ENCODE results near the gene NFYA. TPM values are rescaled to one million over a fixed set of nuclear protein-coding genes. Genes with fewer than 3 reads are reported as not detected.

Gene NFYA
- polyA plus RNA-seq, 1 donor: 29.3 TPM

DNA sequence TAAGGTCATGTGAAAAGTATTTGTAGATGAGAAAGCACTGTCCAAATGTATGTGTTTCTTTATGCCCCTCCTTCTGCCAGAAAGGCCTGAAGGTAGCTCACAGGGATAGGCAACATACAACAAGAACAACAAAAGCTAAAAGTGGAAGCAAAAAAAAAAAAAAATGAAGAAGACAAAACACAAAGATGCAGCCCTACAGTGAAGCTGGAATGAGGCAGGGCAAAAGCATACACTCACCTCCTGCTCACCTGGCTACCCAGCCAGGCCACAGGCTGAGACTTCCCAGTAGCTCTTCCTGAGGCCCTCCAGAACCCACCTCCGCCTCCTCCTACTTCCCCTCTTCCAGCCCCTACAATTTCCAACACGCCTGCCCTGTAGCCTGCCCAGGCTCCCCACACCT lies 36.2 kb upstream of the NFYA start:
- no peak for DNase-seq
- peaks cover 39% of the 10 kb centered on the region for H3K36me3 ChIP-seq (ENCODE audit: control insufficient read depth, insufficient read depth, low read length)
- H3K27me3 ChIP-seq (ENCODE audit: control insufficient read depth, insufficient read depth, low read length): no peaks in the 10 kb centered on the region
- H3K4me1 ChIP-seq (ENCODE audit: control insufficient read depth, insufficient read depth, low read length): peaks cover 43% of the 10 kb centered on the region
- H3K27ac ChIP-seq (ENCODE audit: low read length): peak overlapping the region; percentile 100
- no CpG with 5 or more reads among the region's 2 CpGs for WGBS (ENCODE audit: insufficient coverage, low lambda C conversion rate)
- H3K9me3 ChIP-seq (ENCODE audit: control insufficient read depth, low read depth, low read length): no peaks in the 10 kb centered on the region
- peak overlapping the region; percentile 70 for H3K4me3 ChIP-seq (ENCODE audit: low read length)

DNA sequence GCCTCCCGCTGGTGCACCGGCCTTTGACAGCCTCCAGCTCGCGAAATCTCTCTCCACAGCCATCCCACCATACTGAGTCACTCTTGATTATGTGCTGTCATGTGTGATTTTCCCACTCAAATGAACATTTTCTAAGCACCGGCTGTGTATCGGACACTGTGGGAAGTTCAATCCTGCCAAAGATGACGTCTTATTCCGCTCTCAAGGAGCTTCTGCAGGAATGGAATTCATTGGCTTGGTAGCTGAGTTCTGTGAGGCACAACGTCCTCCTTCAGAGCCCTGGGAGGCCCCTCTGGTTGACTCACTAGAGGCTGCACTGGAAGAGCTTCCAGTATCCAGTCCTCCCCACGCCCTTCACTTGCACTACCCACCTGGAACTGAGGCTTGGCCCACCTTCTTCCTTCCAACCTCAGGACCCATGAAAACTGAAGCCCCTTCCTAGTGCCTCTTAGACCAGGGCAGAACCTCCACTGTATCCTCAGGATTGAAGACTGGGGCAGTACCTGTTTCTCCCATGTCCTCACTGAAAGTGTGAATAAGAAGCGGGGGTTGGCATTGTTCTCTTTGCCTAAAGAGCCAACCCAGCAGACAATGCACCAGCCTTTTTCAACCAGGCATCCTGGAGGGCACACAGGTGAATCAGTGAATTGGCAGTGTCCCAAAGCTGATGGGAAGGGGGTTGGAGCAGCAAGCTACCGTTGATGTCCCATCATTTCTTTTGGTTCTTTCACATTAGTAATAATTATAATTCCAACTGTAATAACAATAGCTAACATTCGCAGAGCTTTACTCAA lies 35.5 kb upstream of the NFYA start:
- H3K36me3 ChIP-seq (ENCODE audit: control insufficient read depth, insufficient read depth, low read length): peaks cover 32% of the 10 kb centered on the region
- peaks cover 39% of the 10 kb centered on the region for H3K4me1 ChIP-seq (ENCODE audit: control insufficient read depth, insufficient read depth, low read length)
- no peaks in the 10 kb centered on the region for H3K9me3 ChIP-seq (ENCODE audit: control insufficient read depth, low read depth, low read length)
- DNase-seq: no peak
- H3K27me3 ChIP-seq (ENCODE audit: control insufficient read depth, insufficient read depth, low read length): no peaks in the 10 kb centered on the region
- peak overlapping the region; percentile 100 for H3K27ac ChIP-seq (ENCODE audit: low read length)
- peak overlapping the region; percentile 70 for H3K4me3 ChIP-seq (ENCODE audit: low read length)
- 65% methylated on average over 2 of the region's 13 CpGs for WGBS (ENCODE audit: insufficient coverage, low lambda C conversion rate)

DNA sequence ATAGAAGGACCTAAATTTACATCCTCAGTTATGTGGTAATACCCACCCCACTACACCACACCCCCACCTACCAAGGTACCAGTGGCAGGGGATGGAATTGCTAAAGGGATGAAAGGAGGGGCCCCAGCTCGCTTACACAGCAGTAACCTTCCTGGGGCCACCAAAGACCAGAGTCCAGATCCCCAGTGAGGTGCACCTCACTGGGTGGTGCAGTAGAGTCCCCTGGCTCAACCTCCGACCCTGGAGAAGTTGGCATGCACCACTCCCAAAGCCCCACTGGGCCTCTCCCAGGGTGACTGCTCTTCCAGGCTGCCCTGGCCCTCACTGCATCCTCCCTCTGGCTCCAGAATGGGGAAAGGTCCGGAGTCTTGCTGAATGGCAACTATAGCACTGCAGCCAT lies 34.6 kb upstream of the NFYA start:
- H3K27ac ChIP-seq (ENCODE audit: low read length): peak overlapping the region; percentile 100
- WGBS (ENCODE audit: insufficient coverage, low lambda C conversion rate): no CpG with 5 or more reads among the region's 3 CpGs
- peak; percentile 73 to 84 for DNase-seq
- H3K36me3 ChIP-seq (ENCODE audit: control insufficient read depth, insufficient read depth, low read length): peaks cover 24% of the 10 kb centered on the region
- no peaks in the 10 kb centered on the region for H3K27me3 ChIP-seq (ENCODE audit: control insufficient read depth, insufficient read depth, low read length)
- H3K4me3 ChIP-seq (ENCODE audit: low read length): peak overlapping the region; percentile 70
- H3K4me1 ChIP-seq (ENCODE audit: control insufficient read depth, insufficient read depth, low read length): peaks cover 45% of the 10 kb centered on the region
- H3K9me3 ChIP-seq (ENCODE audit: control insufficient read depth, low read depth, low read length): no peaks in the 10 kb centered on the region

DNA sequence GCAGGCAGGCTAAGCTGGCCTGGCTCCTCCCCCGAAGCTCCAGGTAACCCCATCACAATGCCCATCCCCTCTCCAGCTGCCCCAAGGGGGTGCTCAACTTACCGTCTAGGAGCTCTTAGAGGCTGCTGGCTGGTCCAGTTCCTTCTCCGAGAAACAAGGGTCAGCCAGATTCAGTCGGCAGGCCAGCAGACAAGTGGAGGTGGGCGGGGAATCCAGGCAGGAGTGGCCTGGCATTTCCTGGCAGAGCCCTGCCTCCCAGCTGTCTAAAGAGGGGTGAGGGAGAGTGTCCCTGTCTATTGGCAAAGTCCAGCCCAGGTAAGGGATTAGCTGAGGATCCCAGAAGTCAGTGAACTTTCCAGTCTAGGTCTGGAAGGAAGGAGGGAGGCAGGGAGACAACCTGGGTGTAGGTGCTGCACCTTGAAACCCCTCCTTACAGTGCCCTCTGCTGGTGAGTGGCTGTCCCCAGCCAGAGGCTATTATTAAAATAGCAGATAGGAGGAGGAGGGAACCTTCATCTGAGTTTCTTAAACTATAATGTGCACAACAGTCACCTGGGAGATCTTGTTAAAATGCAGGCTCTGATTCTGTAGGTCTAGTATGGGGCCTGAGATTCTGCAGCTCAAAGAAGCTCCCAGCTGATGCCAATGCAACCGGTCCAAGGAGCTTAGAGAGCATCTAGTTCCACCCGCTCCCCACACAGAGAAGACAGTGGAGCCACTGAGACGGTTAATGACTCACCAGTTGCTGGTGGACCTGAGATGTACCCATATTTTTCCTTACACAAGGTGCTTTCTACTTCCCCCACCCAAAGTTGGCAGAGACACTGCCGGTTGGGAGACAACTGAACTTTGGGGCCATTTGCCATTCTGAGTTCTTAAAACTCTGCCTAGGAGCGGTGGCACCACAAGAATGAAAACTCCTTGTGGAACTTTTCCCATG lies 33.4 kb upstream of the NFYA start, which contains the start of gene UNC5CL:
Gene UNC5CL (minus strand): TSS at position 162 of the 939 bp plus-strand sequence. CDS start 4,147 bp downstream, outside the sequence.
- H3K27me3 ChIP-seq (ENCODE audit: control insufficient read depth, insufficient read depth, low read length): no peaks in the 10 kb centered on the region
- peak within 1 kb of the TSS; percentile 70 for H3K4me3 ChIP-seq (ENCODE audit: low read length)
- peak within 1 kb of the TSS; percentile 100 for H3K27ac ChIP-seq (ENCODE audit: low read length)
- DNase-seq: peak; percentile 95 to 97
- H3K9me3 ChIP-seq (ENCODE audit: control insufficient read depth, low read depth, low read length): no peaks in the 10 kb centered on the region
- WGBS (ENCODE audit: insufficient coverage, low lambda C conversion rate): no CpG with 5 or more reads among the region's 10 CpGs
- peaks cover 45% of the 10 kb centered on the region for H3K4me1 ChIP-seq (ENCODE audit: control insufficient read depth, insufficient read depth, low read length)
- H3K36me3 ChIP-seq (ENCODE audit: control insufficient read depth, insufficient read depth, low read length): peaks cover 13% of the 10 kb centered on the region

DNA sequence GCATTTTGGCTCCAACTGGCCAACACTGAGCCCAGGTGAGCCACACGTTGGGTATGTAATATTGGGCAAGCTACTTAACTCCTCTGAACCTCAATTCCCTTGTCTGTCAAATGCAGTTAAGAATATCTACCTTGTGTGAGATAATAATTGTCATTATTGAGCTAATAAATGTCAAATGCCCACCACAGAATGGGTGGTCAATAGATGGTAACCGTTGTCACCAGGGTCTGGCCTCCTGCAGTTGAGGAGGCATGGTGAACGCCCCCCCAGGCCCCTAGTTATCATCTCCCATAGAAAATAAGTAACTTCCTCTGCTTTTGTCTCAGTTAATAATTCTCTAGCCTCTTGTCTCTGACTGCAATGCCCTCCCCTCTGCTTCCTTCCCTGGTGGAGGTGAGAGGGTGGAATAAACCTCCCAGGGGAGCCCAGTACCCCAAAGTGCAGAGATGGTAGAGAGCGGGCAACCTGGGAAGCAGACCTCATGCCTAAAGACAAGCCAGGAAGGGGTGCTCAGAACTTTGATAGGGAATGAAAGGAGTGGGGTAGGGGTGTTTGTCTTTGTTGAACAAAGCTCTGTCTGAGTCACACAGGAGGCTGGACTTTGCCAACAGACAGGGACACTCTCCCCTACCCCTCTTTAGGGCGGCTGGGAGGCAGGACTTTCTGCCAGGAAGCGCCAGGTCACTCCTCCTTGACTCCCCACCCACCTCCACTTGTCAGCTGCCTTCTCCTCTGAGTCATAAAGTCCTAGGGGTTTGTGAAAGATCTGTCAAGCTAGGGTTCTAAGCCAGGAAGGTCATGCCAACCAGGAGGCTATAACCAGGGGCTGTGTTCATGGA lies 32.5 kb upstream of the NFYA start:
- H3K36me3 ChIP-seq (ENCODE audit: control insufficient read depth, insufficient read depth, low read length): peaks cover 3% of the 10 kb centered on the region
- DNase-seq: peak; percentile 95 to 98
- H3K27ac ChIP-seq (ENCODE audit: low read length): peak overlapping the region; percentile 100
- H3K27me3 ChIP-seq (ENCODE audit: control insufficient read depth, insufficient read depth, low read length): no peaks in the 10 kb centered on the region
- no peaks in the 10 kb centered on the region for H3K9me3 ChIP-seq (ENCODE audit: control insufficient read depth, low read depth, low read length)
- WGBS (ENCODE audit: insufficient coverage, low lambda C conversion rate): no CpG with 5 or more reads among the region's 6 CpGs
- peak overlapping the region; percentile 70 for H3K4me3 ChIP-seq (ENCODE audit: low read length)
- H3K4me1 ChIP-seq (ENCODE audit: control insufficient read depth, insufficient read depth, low read length): peaks cover 40% of the 10 kb centered on the region

DNA sequence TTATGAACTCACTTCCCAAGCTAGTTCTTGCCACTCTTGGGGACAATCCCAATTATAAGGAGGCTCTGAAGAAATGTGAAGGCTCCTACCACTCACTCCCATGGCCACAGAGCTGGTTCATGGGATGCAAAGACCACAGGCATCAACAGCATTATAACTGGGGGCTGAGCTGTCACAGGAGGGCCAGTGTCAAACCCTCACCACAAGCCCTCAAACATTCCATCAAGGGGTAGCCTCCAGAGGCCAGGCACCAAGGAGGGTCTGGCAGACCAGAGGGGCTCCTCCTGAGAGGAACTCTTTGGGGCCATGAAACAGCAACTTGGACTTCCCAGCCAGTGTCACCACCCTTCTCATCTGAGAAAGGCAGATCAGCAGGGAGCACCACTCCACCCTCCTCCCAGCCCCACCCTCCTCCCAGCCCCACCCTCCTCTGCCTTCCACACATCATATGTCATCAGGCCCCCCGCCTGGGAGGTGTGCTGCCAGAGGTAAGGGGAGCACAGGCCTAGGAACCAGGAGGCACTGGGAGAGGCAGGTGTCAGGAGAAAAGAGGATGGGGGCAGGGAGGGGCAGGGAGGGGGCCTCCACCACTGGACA lies 31.7 kb upstream of the NFYA start:
- no peaks in the 10 kb centered on the region for H3K36me3 ChIP-seq (ENCODE audit: control insufficient read depth, insufficient read depth, low read length)
- H3K27ac ChIP-seq (ENCODE audit: low read length): peak overlapping the region; percentile 100
- peaks cover 43% of the 10 kb centered on the region for H3K4me1 ChIP-seq (ENCODE audit: control insufficient read depth, insufficient read depth, low read length)
- WGBS (ENCODE audit: insufficient coverage, low lambda C conversion rate): no CpG with 5 or more reads among the region's 1 CpG
- no peaks in the 10 kb centered on the region for H3K9me3 ChIP-seq (ENCODE audit: control insufficient read depth, low read depth, low read length)
- no peaks in the 10 kb centered on the region for H3K27me3 ChIP-seq (ENCODE audit: control insufficient read depth, insufficient read depth, low read length)
- DNase-seq: peak in 1 of 2 donors; percentile 70
- no peak overlapping the region for H3K4me3 ChIP-seq (ENCODE audit: low read length)

DNA sequence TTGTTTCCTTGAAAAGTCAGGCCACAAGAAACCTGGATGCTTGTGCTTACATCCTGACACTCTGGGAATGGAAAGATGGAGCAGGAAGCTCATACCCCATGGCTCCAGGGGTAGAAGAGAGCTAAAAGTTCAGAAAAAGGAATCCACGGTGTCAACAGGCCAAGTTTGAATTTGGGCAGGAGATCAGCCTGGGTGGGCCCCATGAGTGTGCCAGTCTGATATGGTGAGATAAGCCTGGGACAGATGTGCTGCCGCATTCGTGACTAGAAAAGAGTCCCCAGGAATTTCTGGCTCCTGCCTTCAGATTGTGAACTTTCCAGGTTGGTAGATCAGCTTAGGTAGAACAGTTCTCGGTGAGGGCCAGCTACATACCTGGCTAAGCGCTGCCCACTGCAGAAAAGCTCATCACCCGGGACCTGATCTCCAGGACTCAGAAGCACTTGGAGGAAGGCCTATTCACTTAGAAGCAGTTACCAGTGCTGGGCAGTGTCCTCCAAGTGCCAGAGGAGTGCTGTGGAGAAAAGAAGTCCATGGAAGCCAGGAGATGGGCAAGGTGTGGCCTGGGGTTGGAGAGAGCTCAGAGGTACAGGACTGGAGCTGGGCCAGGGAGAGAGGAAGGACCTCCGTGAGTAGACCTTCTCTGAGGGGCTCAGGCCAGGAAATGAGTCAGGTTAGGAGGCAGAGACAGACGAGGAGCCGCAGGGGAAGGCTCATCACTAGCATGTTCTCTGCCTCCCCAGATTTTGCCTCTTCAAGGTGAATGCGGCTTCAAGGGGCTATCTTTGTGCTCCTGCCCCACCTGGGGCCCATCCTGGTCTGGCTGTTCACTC lies 30.3 kb upstream of the NFYA start, which contains the start of gene TSPO2:
Gene TSPO2 (plus strand): TSS at position 242 of the 830 bp plus-strand sequence. CDS start 519 bp downstream, at position 761.
- Histone ChIP-seq H3K9me3 (ENCODE audit: control insufficient read depth, low read depth, low read length) (no peaks in the 10 kb centered on the region), H3K36me3 (ENCODE audit: control insufficient read depth, insufficient read depth, low read length) (no peaks in the 10 kb centered on the region), H3K4me1 (ENCODE audit: control insufficient read depth, insufficient read depth, low read length) (peaks cover 57% of the 10 kb centered on the region), H3K27me3 (ENCODE audit: control insufficient read depth, insufficient read depth, low read length) (no peaks in the 10 kb centered on the region), H3K27ac (ENCODE audit: low read length) (peak within 1 kb of the TSS; percentile 100), H3K4me3 (ENCODE audit: low read length) (no peak within 1 kb of the TSS)
- WGBS (ENCODE audit: insufficient coverage, low lambda C conversion rate): no CpG with 5 or more reads among the region's 10 CpGs
- no peak for DNase-seq

DNA sequence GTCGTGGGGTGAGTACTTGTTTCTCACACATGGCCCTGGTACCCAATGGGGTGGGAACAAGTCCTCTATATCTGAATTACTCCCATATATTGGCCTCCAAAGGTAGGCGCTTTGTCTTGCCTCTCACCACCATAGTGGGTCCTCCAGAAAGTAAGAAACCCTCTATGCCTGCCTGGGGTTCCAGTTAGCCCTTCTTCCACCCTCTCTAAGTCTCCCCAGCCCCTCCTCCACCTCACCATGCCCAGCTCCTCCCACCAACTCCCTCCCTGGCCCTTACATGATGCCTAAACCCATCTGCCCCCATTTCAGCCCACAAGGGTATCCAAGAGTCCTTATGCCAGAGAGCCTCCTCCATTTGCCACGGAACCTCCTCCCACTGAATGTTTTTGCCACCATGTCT lies 29.6 kb upstream of the NFYA start:
- no peak overlapping the region for H3K27ac ChIP-seq (ENCODE audit: low read length)
- H3K4me1 ChIP-seq (ENCODE audit: control insufficient read depth, insufficient read depth, low read length): peaks cover 64% of the 10 kb centered on the region
- H3K36me3 ChIP-seq (ENCODE audit: control insufficient read depth, insufficient read depth, low read length): no peaks in the 10 kb centered on the region
- no peaks in the 10 kb centered on the region for H3K9me3 ChIP-seq (ENCODE audit: control insufficient read depth, low read depth, low read length)
- no peak overlapping the region for H3K4me3 ChIP-seq (ENCODE audit: low read length)
- WGBS (ENCODE audit: insufficient coverage, low lambda C conversion rate): no CpG with 5 or more reads among the region's 3 CpGs
- DNase-seq: no peak
- H3K27me3 ChIP-seq (ENCODE audit: control insufficient read depth, insufficient read depth, low read length): no peaks in the 10 kb centered on the region

DNA sequence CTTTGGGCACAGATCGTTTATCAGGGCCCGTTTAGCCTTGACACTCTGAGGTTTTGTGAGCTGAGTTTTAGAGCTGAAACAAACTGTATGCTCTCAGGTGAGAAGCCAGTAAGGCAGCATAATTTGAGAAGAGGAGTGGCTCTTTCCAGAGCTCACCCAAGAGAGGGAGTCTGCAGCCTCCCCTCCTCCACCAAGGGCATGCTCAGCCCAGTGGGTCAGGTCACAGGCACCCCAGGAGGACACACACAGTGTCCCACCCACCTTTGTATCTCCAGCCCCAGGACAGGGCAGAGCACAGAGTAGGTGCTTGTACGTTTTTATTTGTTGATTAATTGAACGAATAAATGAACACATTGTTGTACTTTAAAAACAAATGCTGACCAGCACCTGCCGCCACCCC lies 27.1 kb upstream of the NFYA start:
- Histone ChIP-seq H3K9me3 (ENCODE audit: control insufficient read depth, low read depth, low read length) (no peaks in the 10 kb centered on the region), H3K27ac (ENCODE audit: low read length) (peak overlapping the region; percentile 92), H3K36me3 (ENCODE audit: control insufficient read depth, insufficient read depth, low read length) (no peaks in the 10 kb centered on the region), H3K4me1 (ENCODE audit: control insufficient read depth, insufficient read depth, low read length) (peaks cover 76% of the 10 kb centered on the region), H3K4me3 (ENCODE audit: low read length) (no peak overlapping the region), H3K27me3 (ENCODE audit: control insufficient read depth, insufficient read depth, low read length) (no peaks in the 10 kb centered on the region)
- WGBS (ENCODE audit: insufficient coverage, low lambda C conversion rate): 71% methylated on average over 2 of the region's 5 CpGs
- no peak for DNase-seq
